Fibroblast of peridontal ligament (primary cell): ENCODE measurements around the gene SNORC.

ENCODE experiments used
- DNase-seq: peaks from one replicate; pipeline ENCODE4 v3.0.0-alpha.2; 2010; ENCODE audit errors: extremely low read depth

The SNORC gene

GRCh38 chr2:232926431-232926939 lies 56.4 kb downstream of the SNORC start:
- no peak for DNase-seq

DNA sequence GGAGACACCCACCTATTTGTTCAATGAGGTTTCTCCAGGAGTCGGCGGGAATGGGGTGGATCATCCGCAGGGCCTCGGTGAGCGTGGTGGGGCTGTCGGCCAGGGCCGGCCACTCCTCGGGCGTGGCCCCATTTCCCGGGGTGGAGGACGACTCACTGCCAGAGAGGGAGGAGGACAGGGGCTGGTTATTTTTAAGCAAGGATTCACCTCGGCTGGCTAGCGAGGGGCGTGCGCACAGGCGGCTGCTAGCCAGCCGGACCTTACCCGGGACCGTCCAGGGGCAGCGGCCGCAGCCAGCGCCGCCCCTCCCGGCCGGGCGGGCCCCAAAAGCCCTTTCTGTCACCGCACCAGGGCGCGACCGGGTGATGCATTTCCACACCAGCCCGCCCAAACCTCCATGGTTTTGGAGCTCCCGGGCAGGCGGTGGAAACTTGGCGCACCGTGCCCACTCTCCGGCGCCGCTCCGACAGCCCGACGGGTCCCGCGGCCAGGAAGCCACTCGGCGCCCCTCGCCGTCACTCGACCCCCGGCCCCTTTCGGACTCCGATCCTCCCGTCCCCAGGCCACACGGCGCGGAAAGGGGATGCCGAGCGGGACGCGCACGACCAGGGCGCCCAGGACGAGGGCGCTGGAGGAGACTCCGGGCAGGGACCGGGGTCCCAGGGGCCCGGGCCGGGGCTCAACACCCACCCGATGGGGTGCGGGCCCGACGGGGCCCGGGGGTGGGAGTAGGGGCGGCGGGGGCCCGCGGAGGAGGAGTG lies 57.1 kb downstream of the SNORC start:
- no peak for DNase-seq

GRCh38 chr2:232927793-232928550 lies 57.9 kb downstream of the SNORC start:
- no peak for DNase-seq
